Upper lobe of left lung (tissue), 4 donors: ENCODE measurements around the gene MN1.

Source experiments
- CTCF ChIP-seq, 6 experiments: fragments of 450-650 bp in 4 of 6; fragments of 200-600 bp in 2 of 6; sonication (generic) in 2 of 6; IDR thresholded peaks; one replicate each; pipeline ENCODE4 v1.5.1; 2016 to 2019; ENCODE audit warnings: antibody characterized with exemption in 6 of 6
- POLR2A ChIP-seq, 4 donors: fragments of 450-650 bp; IDR thresholded peaks; one replicate each; pipeline ENCODE4 v1.5.1; 2016 to 2017; ENCODE audit warnings: antibody characterized with exemption in 4 of 4, mild to moderate bottlenecking in 2 of 4
- POLR2AphosphoS5 ChIP-seq, 2 donors: sonication (generic); formaldehyde crosslinking; IDR thresholded peaks; one replicate each; pipeline ENCODE4 v1.5.1; 2017; ENCODE audit warnings: antibody characterized with exemption in 2 of 2

DNA sequence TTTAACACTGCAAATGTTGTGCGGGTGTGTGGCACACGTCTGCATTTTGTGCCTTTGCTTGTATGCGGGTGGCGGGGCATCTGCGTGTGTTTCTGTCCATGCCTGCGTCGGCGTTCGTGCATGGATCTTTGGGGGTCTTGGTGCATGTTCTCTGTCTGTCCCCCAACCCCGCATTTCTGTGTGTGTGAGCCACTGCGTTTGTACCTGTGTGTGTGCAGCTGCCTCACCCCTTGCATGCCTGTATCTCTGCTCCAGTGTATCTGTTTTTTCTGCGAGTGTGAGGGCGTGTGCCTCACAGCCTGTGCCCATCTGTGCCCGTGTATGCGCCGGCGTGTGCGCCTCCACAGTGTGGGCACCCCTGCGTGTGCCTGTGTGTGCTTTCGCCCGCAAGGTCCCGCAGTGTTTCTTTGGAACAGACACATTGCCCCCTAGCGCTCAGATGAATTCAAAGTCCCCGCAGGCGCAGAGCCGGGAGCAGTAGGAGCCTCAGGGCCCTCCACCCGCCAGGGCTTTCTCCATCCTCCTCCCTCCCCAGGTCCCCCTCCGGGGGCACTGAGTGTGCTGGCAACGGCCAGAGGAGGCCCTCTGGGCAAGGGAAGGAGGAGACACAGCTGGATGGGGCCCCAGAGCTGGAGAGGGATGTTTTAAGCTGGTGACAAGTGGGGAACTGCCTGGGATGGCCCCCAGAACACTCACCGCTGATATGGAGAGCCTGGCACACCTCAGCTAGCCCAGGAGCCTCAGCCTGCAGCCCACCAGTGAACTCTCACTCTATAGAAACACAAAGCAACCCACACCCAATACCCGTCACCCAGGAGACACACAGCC, 3.1 kb upstream of the MN1 start:
- peak; percentile 43 to 80 (median 70) for TF ChIP-seq CTCF (IDR thresholded peaks at IDR 0.05)
- no peak for TF ChIP-seq POLR2A (IDR thresholded peaks at IDR 0.05)
- TF ChIP-seq POLR2AphosphoS5 (IDR thresholded peaks at IDR 0.05) = no peak
